IPS-11a (cell line): Measurements from ENCODE around the gene SNAPC1.
A peak's percentile ranks its signal among the peaks of the same experiment; 100 is the strongest.

Experiments used
- H3K4me3 ChIP-seq: one replicate; pipeline ENCODE4 v1.5.1; 2013; ENCODE audit warnings: low read depth, low read length, control low read depth

The SNAPC1 gene

GRCh38 chr14:61805451-61805850 lies 43.2 kb downstream of the SNAPC1 start:
- H3K4me3 ChIP-seq, result no peak overlapping the region

- peak overlapping the region; percentile 56 for H3K4me3 ChIP-seq
Measured at GRCh38 chr14:61811882-61812346, 49.7 kb downstream of the SNAPC1 start.

- peak within 1 kb of the TSS; percentile 74 for H3K4me3 ChIP-seq
Measured at GRCh38 chr14:61812347-61813095, 50.3 kb downstream of the SNAPC1 start, which contains the start of gene SYT16. Gene SYT16 (plus strand): TSS chr14:61812703.

GRCh38 chr14:61813096-61813606 lies 50.9 kb downstream of the SNAPC1 start:
- H3K4me3 ChIP-seq, result peak overlapping the region; percentile 74

- no peak overlapping the region for H3K4me3 ChIP-seq
Measured at GRCh38 chr14:61822458-61822857, 60.2 kb downstream of the SNAPC1 start.

GRCh38 chr14:61832783-61833182 lies 70.6 kb downstream of the SNAPC1 start:
- no peak overlapping the region for H3K4me3 ChIP-seq

GRCh38 chr14:61836184-61836583 lies 74.0 kb downstream of the SNAPC1 start:
- H3K4me3 ChIP-seq, result no peak overlapping the region

GRCh38 chr14:61836807-61837206 lies 74.6 kb downstream of the SNAPC1 start:
- H3K4me3 ChIP-seq, result no peak overlapping the region

GRCh38 chr14:61837336-61838229 lies 75.4 kb downstream of the SNAPC1 start:
- H3K4me3 ChIP-seq, result no peak overlapping the region

- no peak overlapping the region for H3K4me3 ChIP-seq
Measured at GRCh38 chr14:61838661-61839245, 76.5 kb downstream of the SNAPC1 start.

GRCh38 chr14:61839507-61839906 lies 77.3 kb downstream of the SNAPC1 start:
- H3K4me3 ChIP-seq, result no peak overlapping the region

GRCh38 chr14:61841145-61841544 lies 78.9 kb downstream of the SNAPC1 start:
- no peak overlapping the region for H3K4me3 ChIP-seq
